NCI-H1092 treated with DMSO at 0.1 percent for 48 hours (cell line): Measurements from ENCODE around the gene SLC26A11.
"Not testable (repeated sequence)": the region's sequence is repeated elsewhere in the genome, so short reads cannot be mapped to it uniquely, and the experiment has no call there.

Experiments used
- DNase-seq: peaks from one replicate; lab custom pipeline; 2025; lab: John Stamatoyannopoulos, UW

The SLC26A11 gene

GRCh38 chr17:80283116-80283852 lies 63.1 kb downstream of the SLC26A11 start:
- peak; percentile 14 for DNase-seq

- no peak for DNase-seq
These were observed 64.4 kb downstream of the SLC26A11 start for GRCh38 chr17:80284631-80285030.

GRCh38 chr17:80285237-80285920 lies 65.2 kb downstream of the SLC26A11 start:
- no peak for DNase-seq

- no peak for DNase-seq
These were observed 66.4 kb downstream of the SLC26A11 start for GRCh38 chr17:80286638-80286960.

GRCh38 chr17:80287038-80287437 lies 66.8 kb downstream of the SLC26A11 start:
- no peak for DNase-seq

GRCh38 chr17:80287806-80288567 lies 67.8 kb downstream of the SLC26A11 start:
- DNase-seq: no peak

- no peak for DNase-seq
These were observed 69.4 kb downstream of the SLC26A11 start for GRCh38 chr17:80289616-80290015.

GRCh38 chr17:80290156-80290555 lies 69.9 kb downstream of the SLC26A11 start:
- DNase-seq: no peak

- no peak for DNase-seq
These were observed 71.0 kb downstream of the SLC26A11 start for GRCh38 chr17:80291260-80291659.

- no peak for DNase-seq
These were observed 71.7 kb downstream of the SLC26A11 start for GRCh38 chr17:80291691-80292487.

GRCh38 chr17:80292521-80292971 lies 72.3 kb downstream of the SLC26A11 start:
- DNase-seq: no peak

GRCh38 chr17:80294210-80294609 lies 74.0 kb downstream of the SLC26A11 start:
- no peak for DNase-seq

- no peak for DNase-seq
These were observed 74.4 kb downstream of the SLC26A11 start for GRCh38 chr17:80294653-80295052.

GRCh38 chr17:80295146-80295545 lies 74.9 kb downstream of the SLC26A11 start:
- no peak for DNase-seq

GRCh38 chr17:80295559-80295958 lies 75.3 kb downstream of the SLC26A11 start:
- no peak for DNase-seq

- DNase-seq: no peak
These were observed 76.0 kb downstream of the SLC26A11 start for GRCh38 chr17:80296221-80296620.

GRCh38 chr17:80297996-80298560 lies 77.9 kb downstream of the SLC26A11 start:
- DNase-seq: no peak

- DNase-seq: not testable (repeated sequence)
These were observed 79.3 kb downstream of the SLC26A11 start for GRCh38 chr17:80299350-80300100.

GRCh38 chr17:80300756-80301155 lies 80.5 kb downstream of the SLC26A11 start:
- DNase-seq: not testable (repeated sequence)
